ENCODE data around the gene UBE2O. TPM values are rescaled to one million over a fixed set of nuclear protein-coding genes. Genes with fewer than 3 reads are reported as not detected.

Gene UBE2O
- total RNA-seq, 1 experiment from 2014 or later: 64.7 TPM

DNA sequence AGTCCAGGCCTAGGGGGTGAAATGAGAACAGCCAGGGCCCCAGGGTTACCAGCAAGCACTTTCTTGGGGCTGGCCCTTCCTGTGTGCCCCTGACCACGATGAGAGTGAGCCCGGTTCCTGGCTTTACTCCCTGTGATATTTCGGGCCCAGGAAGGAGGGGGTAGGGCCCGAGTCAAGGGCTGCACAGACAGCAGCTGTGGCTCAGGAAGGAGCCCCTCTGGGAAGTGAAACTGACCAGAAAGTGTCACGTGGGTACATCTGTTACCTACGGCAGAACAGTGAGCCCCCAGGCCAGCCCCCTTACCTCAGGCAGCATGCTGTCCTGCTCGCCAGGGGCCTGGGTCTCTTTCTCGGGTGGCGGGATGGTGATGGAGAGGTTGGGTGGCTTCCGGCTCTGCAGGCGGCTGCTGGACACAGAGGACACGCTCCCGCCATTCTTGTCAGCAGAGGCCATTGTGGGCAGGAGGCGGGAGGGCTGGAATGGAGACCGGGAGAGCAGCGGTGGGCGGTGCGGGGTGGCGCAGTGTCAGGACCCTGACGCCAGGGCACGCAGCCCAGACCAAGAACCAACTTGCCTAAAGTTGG, 28.2 kb upstream of the UBE2O start:
- Histone ChIP-seq H3K9me2 (replicated peaks; ENCODE audit: low read length) (no peaks in the 10 kb centered on the region), H3K27me3 (ENCODE audit: low read length) (no peaks in the 10 kb centered on the region), H3K36me3 (ENCODE audit: low read depth, low read length) (no peaks in the 10 kb centered on the region), H3K9me3 (ENCODE audit: low read length) (no peaks in the 10 kb centered on the region), H2AFZ (ENCODE audit: low read length) (no peak overlapping the region), H3K4me3 (ENCODE audit: low read length) (no peak overlapping the region), H3K4me2 (ENCODE audit: low read length) (no peak overlapping the region), H4K20me1 (ENCODE audit: low read length) (no peaks in the 10 kb centered on the region), H3K27ac (ENCODE audit: low read length) (no peak overlapping the region), H3K79me2 (ENCODE audit: low read length) (no peaks in the 10 kb centered on the region), H3K9ac (ENCODE audit: low read length) (no peak overlapping the region), H3F3A (ENCODE audit: low read length, unreplicated experiment) (no peaks in the 10 kb centered on the region), H3K4me1 (ENCODE audit: insufficient read depth, low read length) (peaks cover 5% of the 10 kb centered on the region)
- no peak for DNase-seq
- BruUV-seq (replicated peaks): no TSS peak
- intact Hi-C loops (cut with micrococcal nuclease): no loop called here
- POLR2A ChIA-PET (ENCODE audit: unreplicated experiment): no interaction called here
- CTCF ChIA-PET: no interaction called here
- TF ChIP-seq EZH2 (IDR thresholded peaks at IDR 0.05; ENCODE audit: low read length, unreplicated experiment) (no peak), EZH2phosphoT487 (IDR thresholded peaks at IDR 0.05; ENCODE audit: borderline replicate concordance, low read length) (no peak)
- TF ChIP-seq, protein P1, sequence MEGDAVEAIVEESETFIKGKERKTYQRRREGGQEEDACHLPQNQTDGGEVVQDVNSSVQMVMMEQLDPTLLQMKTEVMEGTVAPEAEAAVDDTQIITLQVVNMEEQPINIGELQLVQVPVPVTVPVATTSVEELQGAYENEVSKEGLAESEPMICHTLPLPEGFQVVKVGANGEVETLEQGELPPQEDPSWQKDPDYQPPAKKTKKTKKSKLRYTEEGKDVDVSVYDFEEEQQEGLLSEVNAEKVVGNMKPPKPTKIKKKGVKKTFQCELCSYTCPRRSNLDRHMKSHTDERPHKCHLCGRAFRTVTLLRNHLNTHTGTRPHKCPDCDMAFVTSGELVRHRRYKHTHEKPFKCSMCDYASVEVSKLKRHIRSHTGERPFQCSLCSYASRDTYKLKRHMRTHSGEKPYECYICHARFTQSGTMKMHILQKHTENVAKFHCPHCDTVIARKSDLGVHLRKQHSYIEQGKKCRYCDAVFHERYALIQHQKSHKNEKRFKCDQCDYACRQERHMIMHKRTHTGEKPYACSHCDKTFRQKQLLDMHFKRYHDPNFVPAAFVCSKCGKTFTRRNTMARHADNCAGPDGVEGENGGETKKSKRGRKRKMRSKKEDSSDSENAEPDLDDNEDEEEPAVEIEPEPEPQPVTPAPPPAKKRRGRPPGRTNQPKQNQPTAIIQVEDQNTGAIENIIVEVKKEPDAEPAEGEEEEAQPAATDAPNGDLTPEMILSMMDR (conservative IDR thresholded peaks at IDR 0.05; ENCODE audit: low read depth, low read length): no peak
- no peak for ATAC-seq

DNA sequence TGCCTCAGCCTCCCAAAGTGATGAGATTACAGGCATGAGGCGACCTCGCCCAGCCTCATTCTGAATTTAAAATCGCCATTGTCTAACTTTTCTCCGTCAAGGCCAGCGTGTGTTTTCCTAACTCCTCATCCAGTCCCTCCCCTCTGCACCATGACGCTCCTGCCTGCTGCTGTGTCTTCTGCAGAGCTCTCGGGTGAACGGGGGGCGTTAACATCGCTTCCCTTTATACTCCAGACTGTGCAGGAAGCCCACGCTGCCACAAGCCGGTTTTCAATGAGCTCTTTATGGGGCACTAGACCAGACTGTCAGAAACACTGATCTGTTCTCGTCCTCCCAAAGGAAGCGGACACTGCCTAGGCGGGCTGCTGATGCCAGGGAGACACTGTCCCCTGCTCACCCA, 27.7 kb upstream of the UBE2O start:
- Histone ChIP-seq H3K27ac (ENCODE audit: low read length) (no peak overlapping the region), H3K4me2 (ENCODE audit: low read length) (no peak overlapping the region), H3K9me3 (ENCODE audit: low read length) (no peaks in the 10 kb centered on the region), H3K4me3 (ENCODE audit: low read length) (no peak overlapping the region), H3F3A (ENCODE audit: low read length, unreplicated experiment) (no peaks in the 10 kb centered on the region), H4K20me1 (ENCODE audit: low read length) (no peaks in the 10 kb centered on the region), H3K79me2 (ENCODE audit: low read length) (no peaks in the 10 kb centered on the region), H3K27me3 (ENCODE audit: low read length) (no peaks in the 10 kb centered on the region), H3K9me2 (replicated peaks; ENCODE audit: low read length) (no peaks in the 10 kb centered on the region), H3K36me3 (ENCODE audit: low read depth, low read length) (no peaks in the 10 kb centered on the region), H3K4me1 (ENCODE audit: insufficient read depth, low read length) (peaks cover 5% of the 10 kb centered on the region), H2AFZ (ENCODE audit: low read length) (no peak overlapping the region), H3K9ac (ENCODE audit: low read length) (no peak overlapping the region)
- no peak for ATAC-seq
- TF ChIP-seq EZH2phosphoT487 (IDR thresholded peaks at IDR 0.05; ENCODE audit: borderline replicate concordance, low read length) (no peak), EZH2 (IDR thresholded peaks at IDR 0.05; ENCODE audit: low read length, unreplicated experiment) (no peak)
- TF ChIP-seq, protein P1 (conservative IDR thresholded peaks at IDR 0.05; ENCODE audit: low read depth, low read length): no peak
- POLR2A ChIA-PET (ENCODE audit: unreplicated experiment): interaction anchor here (0.6 kb wide), 1 partner anchor 628 kb away, joined by 3 read pairs; no protein-coding TSS in a partner anchor
- BruUV-seq (replicated peaks): no TSS peak
- CTCF ChIA-PET: no interaction called here
- no peak for DNase-seq
- intact Hi-C loops (cut with micrococcal nuclease): no loop called here

- Histone ChIP-seq H2AFZ (ENCODE audit: low read length) (no peak overlapping the region), H3K27ac (ENCODE audit: low read length) (no peak overlapping the region), H3K9me3 (ENCODE audit: low read length) (no peaks in the 10 kb centered on the region), H3K79me2 (ENCODE audit: low read length) (no peaks in the 10 kb centered on the region), H4K20me1 (ENCODE audit: low read length) (no peaks in the 10 kb centered on the region), H3K9ac (ENCODE audit: low read length) (no peak overlapping the region), H3K9me2 (replicated peaks; ENCODE audit: low read length) (no peaks in the 10 kb centered on the region), H3K36me3 (ENCODE audit: low read depth, low read length) (no peaks in the 10 kb centered on the region), H3K4me3 (ENCODE audit: low read length) (no peak overlapping the region), H3K4me1 (ENCODE audit: insufficient read depth, low read length) (peaks cover 4% of the 10 kb centered on the region), H3K27me3 (ENCODE audit: low read length) (no peaks in the 10 kb centered on the region), H3K4me2 (ENCODE audit: low read length) (no peak overlapping the region), H3F3A (ENCODE audit: low read length, unreplicated experiment) (no peaks in the 10 kb centered on the region)
- BruUV-seq (replicated peaks): no TSS peak
- ChIA-PET POLR2A (ENCODE audit: unreplicated experiment) (no interaction called here), CTCF (no interaction called here)
- ATAC-seq: no peak
- no peak for DNase-seq
- no peak for TF ChIP-seq EZH2 (IDR thresholded peaks at IDR 0.05; ENCODE audit: low read length, unreplicated experiment)
- no peak for TF ChIP-seq EZH2phosphoT487 (IDR thresholded peaks at IDR 0.05; ENCODE audit: borderline replicate concordance, low read length)
- TF ChIP-seq, protein P1 (conservative IDR thresholded peaks at IDR 0.05; ENCODE audit: low read depth, low read length): no peak
- intact Hi-C loops (cut with micrococcal nuclease): no loop called here
Measured at GRCh38 chr17:76479515-76480060, 26.6 kb upstream of the UBE2O start.

Data from PC-3 (cell line).